ENCODE results near the gene CLTA. TPM values are rescaled to one million over a fixed set of nuclear protein-coding genes. Genes with fewer than 3 reads are reported as not detected.
"Not testable (repeated sequence)": the region's sequence is repeated elsewhere in the genome, so short reads cannot be mapped to it uniquely, and the experiment has no call there.

Gene CLTA
- polyA plus RNA-seq, 1 experiment, result 197 TPM

- TF ChIP-seq CTCF (IDR thresholded peaks at IDR 0.05; ENCODE audit: insufficient read depth, low read depth, low read length), result no peak
- Histone ChIP-seq H3K27me3 (ENCODE audit: control insufficient read depth, insufficient read depth, low read length) (no peaks in the 10 kb centered on the region), H3K36me3 (ENCODE audit: control insufficient read depth, insufficient read depth, low read length) (no peaks in the 10 kb centered on the region), H3K4me3 (ENCODE audit: low read depth, low read length) (no peak overlapping the region)
- CTCF ChIA-PET, result interaction anchor here (0.9 to 1.3 kb wide), 2 partner anchors 135 to 213 kb away, joined by 3 read pairs; no protein-coding TSS in a partner anchor
- no peak for DNase-seq (ENCODE audit: low read depth)
- POLR2A ChIA-PET, result interaction anchor here (0.7 kb wide), 1 partner anchor 10 kb away, joined by 3 read pairs; no protein-coding TSS in a partner anchor
Observed at GRCh38 chr9:36158917-36159316, 31.8 kb upstream of the CLTA start.

- H3K4me3 ChIP-seq (ENCODE audit: low read depth, low read length); CTCF ChIA-PET; POLR2A ChIA-PET; H3K36me3 ChIP-seq (ENCODE audit: control insufficient read depth, insufficient read depth, low read length); H3K27me3 ChIP-seq (ENCODE audit: control insufficient read depth, insufficient read depth, low read length); DNase-seq (ENCODE audit: low read depth): not testable (repeated sequence)
Observed at GRCh38 chr9:36159509-36159908, 31.2 kb upstream of the CLTA start.

- H3K4me3 ChIP-seq (ENCODE audit: low read depth, low read length); POLR2A ChIA-PET; H3K36me3 ChIP-seq (ENCODE audit: control insufficient read depth, insufficient read depth, low read length); DNase-seq (ENCODE audit: low read depth); H3K27me3 ChIP-seq (ENCODE audit: control insufficient read depth, insufficient read depth, low read length): not testable (repeated sequence)
- CTCF ChIA-PET, result interaction anchor here (1.6 kb wide), 1 partner anchor 10 kb away, joined by 5 read pairs; no protein-coding TSS in a partner anchor
Observed at GRCh38 chr9:36160126-36160525, 30.6 kb upstream of the CLTA start.

- CTCF ChIA-PET, result interaction anchor here (0.7 to 1.6 kb wide), 2 partner anchors 11 to 153 kb away, joined by 3 to 5 read pairs; no protein-coding TSS in a partner anchor
- H3K4me3 ChIP-seq (ENCODE audit: low read depth, low read length), result no peak overlapping the region
- POLR2A ChIA-PET, result interaction anchor here (0.5 kb wide), 1 partner anchor 209 kb away, joined by 3 read pairs; no protein-coding TSS in a partner anchor
Observed at GRCh38 chr9:36161187-36161586, 29.5 kb upstream of the CLTA start.

GRCh38 chr9:36162211-36162738, 28.4 kb upstream of the CLTA start:
- H3K4me3 ChIP-seq (ENCODE audit: low read depth, low read length), result no peak overlapping the region
- ChIA-PET POLR2A (no interaction called here), CTCF (interaction anchor here (5.3 kb wide), 1 partner anchor 22 kb away, joined by 77 read pairs; the partner anchor contains the start of gene GLIPR2)
- H3K36me3 ChIP-seq (ENCODE audit: control insufficient read depth, insufficient read depth, low read length), result no peaks in the 10 kb centered on the region; the same call in 1 of the 2 replicates
- no peaks in the 10 kb centered on the region for H3K27me3 ChIP-seq (ENCODE audit: control insufficient read depth, insufficient read depth, low read length)
- no peak for TF ChIP-seq CTCF (IDR thresholded peaks at IDR 0.05; ENCODE audit: insufficient read depth, low read depth, low read length)
- no peak for DNase-seq (ENCODE audit: low read depth)

More at GRCh38 chr9:36161187-36161586, 29.5 kb upstream of the CLTA start:
- no peaks in the 10 kb centered on the region; the same call in 1 of the 2 replicates for H3K36me3 ChIP-seq (ENCODE audit: control insufficient read depth, insufficient read depth, low read length)
- H3K27me3 ChIP-seq (ENCODE audit: control insufficient read depth, insufficient read depth, low read length), result no peaks in the 10 kb centered on the region
- DNase-seq (ENCODE audit: low read depth), result no peak
- TF ChIP-seq CTCF (IDR thresholded peaks at IDR 0.05; ENCODE audit: insufficient read depth, low read depth, low read length), result no peak

GRCh38 chr9:36163049-36163785, 27.5 kb upstream of the CLTA start:
- no peak for TF ChIP-seq CTCF (IDR thresholded peaks at IDR 0.05; ENCODE audit: insufficient read depth, low read depth, low read length)
- no peak for DNase-seq (ENCODE audit: low read depth)
- Histone ChIP-seq H3K36me3 (ENCODE audit: control insufficient read depth, insufficient read depth, low read length) (no peaks in the 10 kb centered on the region; the same call in 1 of the 2 replicates), H3K4me3 (ENCODE audit: low read depth, low read length) (no peak overlapping the region), H3K27me3 (ENCODE audit: control insufficient read depth, insufficient read depth, low read length) (no peaks in the 10 kb centered on the region)
- POLR2A ChIA-PET, result interaction anchor here (0.6 kb wide), 2 partner anchors 12 to 117 kb away, joined by 3 to 4 read pairs; no protein-coding TSS in a partner anchor
- CTCF ChIA-PET, result interaction anchor here (0.9 to 7.4 kb wide), 9 partner anchors 9 to 228 kb away, joined by 3 to 77 read pairs (median 7); partner anchors contain the start of genes CLTA and GLIPR2

Measured in BJ (cell line).